Placental pericyte (primary cell): ENCODE results near the gene LSM2. TPM values are rescaled to one million over a fixed set of nuclear protein-coding genes. Genes with fewer than 3 reads are reported as not detected.

Experiments
- small RNA-seq: library from RNA; depleted of rRNA; stranded (forward); fragments of <200 nt; gene quantifications from one replicate; pipeline ENCODE3, GENCODE V24; 2012; ENCODE audit warnings: low replicate concordance
- total RNA-seq: library from RNA; depleted of rRNA; stranded (reverse); fragments of >200 nt; gene quantifications from 2 replicates; pipeline ENCODE4 v1.2.3, GENCODE V29; 2012

LSM2 gene
- total RNA-seq = 19.9 and 54.0 TPM in 2 replicates

DNA sequence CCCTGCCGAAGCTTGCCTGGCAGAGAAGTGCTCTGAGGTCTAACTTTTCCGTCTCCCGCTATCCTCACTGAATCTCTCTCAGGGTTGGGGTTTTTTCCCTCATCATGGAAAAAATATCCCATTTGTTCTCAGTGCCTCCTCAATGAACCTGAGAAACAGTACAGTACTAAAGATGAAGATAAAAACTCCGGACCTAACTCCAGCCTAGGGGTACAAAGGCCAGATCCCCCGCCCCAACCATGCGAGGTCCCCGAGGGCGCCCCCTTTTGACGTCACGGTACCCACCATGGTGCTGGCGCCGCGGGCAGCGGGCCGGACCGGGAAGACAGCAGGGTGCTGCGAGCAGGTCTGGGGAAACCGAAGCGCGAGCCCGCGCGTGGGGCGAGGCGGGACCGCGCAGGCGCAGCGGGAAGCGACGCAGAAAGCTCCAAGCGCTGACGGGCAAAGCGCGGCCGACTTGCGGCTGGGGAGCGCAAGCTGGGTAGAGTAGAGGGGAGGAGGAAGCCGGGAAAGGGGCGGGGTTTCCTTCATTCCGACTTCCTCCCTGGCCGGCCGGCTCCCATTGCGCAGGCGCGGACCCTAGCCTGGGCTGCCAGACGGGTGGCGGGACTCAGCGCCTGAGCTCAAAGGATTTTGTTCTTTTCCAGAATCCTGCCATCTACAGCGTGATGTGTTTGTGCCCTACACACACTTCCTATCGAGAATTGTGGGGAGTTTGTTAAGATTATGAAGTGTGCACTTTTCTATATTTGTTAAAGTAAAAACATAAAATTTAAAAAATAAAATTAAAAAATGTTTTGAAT, at the start of gene LSM2:
TSS of gene LSM2 (minus strand) at position 497 of the 803 bp plus-strand sequence. CDS start at position 288, 209 bp downstream.

GRCh38 chr6:31827286-31828079, 20.7 kb upstream of the LSM2 start, which contains the start of gene HSPA1B:
HSPA1B (plus strand) TSS chr6:31827738; CDS start chr6:31827951, 213 bp downstream.

GRCh38 chr6:31815025-31815838, 8.5 kb upstream of the LSM2 start, which contains the start of the genes HSPA1A and HSPA1L:
HSPA1A (plus strand) TSS chr6:31815543; CDS start chr6:31815757, 214 bp downstream.
HSPA1L (minus strand) TSS chr6:31815283; CDS start chr6:31811972, 3,311 bp downstream.

GRCh38 chr6:31795616-31796298, 11.0 kb downstream of the LSM2 start, which contains the start of gene VARS1:
VARS1 (minus strand) TSS chr6:31795752; CDS start chr6:31795217, 535 bp downstream.

GRCh38 chr6:31776989-31777666, 29.6 kb downstream of the LSM2 start, which contains the start of gene VWA7:
VWA7 (minus strand) TSS chr6:31777328; CDS start chr6:31776779, 549 bp downstream.

GRCh38 chr6:31762356-31762755, 44.4 kb downstream of the LSM2 start, which contains the start of gene SAPCD1:
SAPCD1 (plus strand) TSS chr6:31762656; CDS start chr6:31763055, 399 bp downstream.

Small RNA genes within 50 kb of the gene (small RNA-seq; reads per million reads assigned to genes)
- gene MSH5-SAPCD1 = not detected
- gene RF00019 = not detected
- gene RNU6-850P = not detected
- gene SAPCD1 = not detected
- gene SNORD48 = 35.7 reads per million, percentile 97 among the genes with 10 or more reads in this experiment
- gene SNORD52 = not detected

Other genes starting within 250 kb of the LSM2 start
- not detected in 2 replicates for gene LTA, start 234.7 kb downstream of the LSM2 start, total RNA-seq
- gene TNF, start 231.4 kb downstream of the LSM2 start, total RNA-seq = under 0.01 and 0.29 TPM in 2 replicates
- not detected in 2 replicates for gene LTB, start 224.5 kb downstream of the LSM2 start, total RNA-seq
- gene LST1, start 220.7 kb downstream of the LSM2 start, total RNA-seq = not detected in 2 replicates
- not detected in 2 replicates for gene NCR3, start 214.0 kb downstream of the LSM2 start, total RNA-seq
- gene AIF1, start 191.7 kb downstream of the LSM2 start, total RNA-seq = not detected in 2 replicates
- 55.1 and 105 TPM in 2 replicates for gene PRRC2A, start 186.3 kb downstream of the LSM2 start, total RNA-seq
- gene BAG6, start 154.3 kb downstream of the LSM2 start, total RNA-seq = 185 and 217 TPM in 2 replicates
- gene APOM, start 151.1 kb downstream of the LSM2 start, total RNA-seq = 0.72 and 3.3 TPM in 2 replicates
- gene C6orf47, start 146.2 kb downstream of the LSM2 start, total RNA-seq = 17.1 and 25.5 TPM in 2 replicates
- gene GPANK1, start 142.0 kb downstream of the LSM2 start, total RNA-seq = 20.0 and 22.8 TPM in 2 replicates
- 198 and 356 TPM in 2 replicates for gene CSNK2B, start 140.9 kb downstream of the LSM2 start, total RNA-seq
- 5.2 and 8.3 TPM in 2 replicates for gene LY6G5B, start 137.0 kb downstream of the LSM2 start, total RNA-seq
- gene LY6G5C, start 125.9 kb downstream of the LSM2 start, total RNA-seq = 0.66 and 2.7 TPM in 2 replicates
- 48.6 and 51.0 TPM in 2 replicates for gene ABHD16A, start 103.6 kb downstream of the LSM2 start, total RNA-seq
- not detected in 2 replicates for gene LY6G6F, start 100.1 kb downstream of the LSM2 start, total RNA-seq
- not detected in 2 replicates for gene LY6G6D, start 91.6 kb downstream of the LSM2 start, total RNA-seq
- not detected in 2 replicates for gene LY6G6C, start 85.2 kb downstream of the LSM2 start, total RNA-seq
- gene MPIG6B, start 83.6 kb downstream of the LSM2 start, total RNA-seq = not detected in 2 replicates
- gene DDAH2, start 77.7 kb downstream of the LSM2 start, total RNA-seq = 36.5 and 45.7 TPM in 2 replicates
- 585 and 1,126 TPM in 2 replicates for gene CLIC1, start 70.4 kb downstream of the LSM2 start, total RNA-seq
- 7.0 and 26.8 TPM in 2 replicates for gene MSH5, start 67.0 kb downstream of the LSM2 start, total RNA-seq
- gene SAPCD1, start 44.3 kb downstream of the LSM2 start, total RNA-seq = 0.44 and 1.1 TPM in 2 replicates
- gene VWA7, start 29.6 kb downstream of the LSM2 start, total RNA-seq = 0.14 and 0.44 TPM in 2 replicates
- gene VARS1, start 11.2 kb downstream of the LSM2 start, total RNA-seq = 51.6 and 105 TPM in 2 replicates
- gene HSPA1L, start 8.3 kb upstream of the LSM2 start, total RNA-seq = 0.72 and 0.88 TPM in 2 replicates
- gene HSPA1A, start 8.6 kb upstream of the LSM2 start, total RNA-seq = 81.4 and 101 TPM in 2 replicates
- gene HSPA1B, start 20.8 kb upstream of the LSM2 start, total RNA-seq = 78.3 and 86.0 TPM in 2 replicates
- gene NEU1, start 55.9 kb upstream of the LSM2 start, total RNA-seq = 84.3 and 201 TPM in 2 replicates
- under 0.01 TPM in 1 of 2 replicates, not detected in the other for gene SLC44A4, start 72.0 kb upstream of the LSM2 start, total RNA-seq
- 35.0 and 51.1 TPM in 2 replicates for gene EHMT2, start 90.7 kb upstream of the LSM2 start, total RNA-seq
- gene ZBTB12, start 95.1 kb upstream of the LSM2 start, total RNA-seq = 1.4 and 2.8 TPM in 2 replicates
- 0.29 and 14.2 TPM in 2 replicates for gene C2, start 120.8 kb upstream of the LSM2 start, total RNA-seq
- 2.3 and 62.8 TPM in 2 replicates for gene CFB, start 139.1 kb upstream of the LSM2 start, total RNA-seq
- 125 and 137 TPM in 2 replicates for gene NELFE, start 152.0 kb upstream of the LSM2 start, total RNA-seq
- gene SKIC2, start 152.2 kb upstream of the LSM2 start, total RNA-seq = 51.0 and 70.0 TPM in 2 replicates
- 17.3 and 31.7 TPM in 2 replicates for gene DXO, start 165.2 kb upstream of the LSM2 start, total RNA-seq
- 1.7 and 10.3 TPM in 2 replicates for gene C4A, start 175.1 kb upstream of the LSM2 start, total RNA-seq
- 1.4 and 6.3 TPM in 2 replicates for gene C4B, start 207.8 kb upstream of the LSM2 start, total RNA-seq
- not detected in 2 replicates for gene CYP21A2, start 231.4 kb upstream of the LSM2 start, total RNA-seq